NCI-H2081 treated with DMSO at 0.1 percent for 48 hours (cell line): Measurements from ENCODE around the gene SNRPF.
A peak's percentile ranks its signal among the peaks of the same experiment; 100 is the strongest.

Experiments used
- DNase-seq: peaks from one replicate; lab custom pipeline; 2025; lab: John Stamatoyannopoulos, UW

The SNRPF gene

DNA sequence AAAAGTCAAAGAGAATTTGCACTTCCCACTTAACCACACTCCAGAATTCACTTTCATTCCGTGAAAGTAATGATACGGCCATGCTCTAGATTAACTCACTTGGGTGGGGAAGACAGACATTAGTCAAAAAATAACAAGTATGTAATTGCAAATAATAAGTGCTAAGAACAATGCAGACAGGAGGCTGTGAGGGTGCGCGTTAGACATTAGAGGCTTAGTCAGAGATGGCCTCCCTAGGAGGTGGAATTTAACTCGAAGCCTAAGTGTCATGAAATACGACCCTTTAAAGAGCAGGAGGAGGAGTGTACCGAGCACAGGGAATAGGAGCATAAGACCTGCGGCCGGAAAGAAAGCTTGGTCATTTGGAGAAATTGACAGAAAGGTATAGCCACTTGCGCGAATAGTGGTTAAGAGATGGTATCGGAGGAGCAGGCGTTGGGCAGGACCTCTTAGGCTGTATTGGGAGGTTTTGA is 628 bp downstream of the SNRPF start:
- no peak for DNase-seq

DNA sequence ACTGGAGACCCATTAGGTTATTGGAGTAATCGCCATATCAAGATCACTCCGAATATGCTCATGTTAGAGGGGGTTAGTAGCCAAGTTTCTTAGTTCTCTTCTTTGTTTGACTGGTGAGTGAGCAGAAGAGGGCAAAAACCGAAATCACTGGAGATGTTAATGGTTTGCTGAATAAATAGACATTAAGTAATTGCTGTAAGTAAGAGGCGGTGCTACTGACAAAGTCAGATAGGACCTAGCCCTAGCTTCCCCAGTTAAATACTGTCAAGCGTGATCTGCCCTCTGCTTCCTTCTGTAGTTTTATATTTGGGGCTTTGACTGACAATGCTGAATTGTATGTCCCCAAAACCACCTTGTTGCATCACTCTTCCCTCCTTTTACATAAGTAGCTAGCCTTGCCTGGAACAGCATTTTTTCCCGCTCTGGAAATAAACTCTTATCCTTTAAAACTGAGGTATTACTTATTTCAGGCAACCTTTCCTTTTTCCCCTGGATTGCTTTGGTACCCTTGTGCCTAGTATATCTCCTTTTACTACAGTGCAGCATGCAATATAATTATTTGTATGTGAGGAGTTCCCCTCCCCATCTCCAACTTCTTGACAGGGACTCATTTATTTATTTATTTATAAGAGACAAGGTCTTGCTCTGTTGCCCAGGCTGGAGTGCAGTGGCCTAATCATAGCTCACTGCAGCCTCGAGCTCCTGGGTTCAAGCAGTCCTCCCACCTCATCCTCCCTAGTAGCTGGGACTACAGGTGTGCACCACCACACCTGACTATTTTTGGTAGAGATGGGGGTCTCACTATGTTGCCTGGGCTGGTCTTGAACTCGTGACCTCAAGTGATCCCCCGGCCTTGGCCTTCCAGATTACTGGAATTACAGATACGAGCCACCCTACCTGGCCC is 1.4 kb downstream of the SNRPF start:
- no peak for DNase-seq

DNA sequence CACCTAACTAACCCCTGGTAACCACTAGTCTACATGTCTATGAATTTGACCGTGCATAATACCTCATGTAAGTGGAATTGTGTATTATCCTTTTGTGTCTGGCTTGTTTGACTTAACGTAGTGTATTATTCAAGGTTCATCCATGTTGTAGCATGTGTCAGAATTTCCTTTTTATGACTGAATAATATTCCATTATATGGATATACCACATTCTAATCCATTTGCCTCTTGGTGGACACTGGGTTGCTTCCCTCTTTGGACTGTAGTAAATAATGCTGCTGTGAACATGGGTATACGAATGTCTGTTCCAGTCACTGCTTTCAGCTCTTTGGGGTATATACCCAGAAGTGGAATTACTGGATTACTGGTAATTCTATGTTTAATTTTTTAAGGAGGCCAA is 3.3 kb downstream of the SNRPF start:
- DNase-seq, result no peak

DNA sequence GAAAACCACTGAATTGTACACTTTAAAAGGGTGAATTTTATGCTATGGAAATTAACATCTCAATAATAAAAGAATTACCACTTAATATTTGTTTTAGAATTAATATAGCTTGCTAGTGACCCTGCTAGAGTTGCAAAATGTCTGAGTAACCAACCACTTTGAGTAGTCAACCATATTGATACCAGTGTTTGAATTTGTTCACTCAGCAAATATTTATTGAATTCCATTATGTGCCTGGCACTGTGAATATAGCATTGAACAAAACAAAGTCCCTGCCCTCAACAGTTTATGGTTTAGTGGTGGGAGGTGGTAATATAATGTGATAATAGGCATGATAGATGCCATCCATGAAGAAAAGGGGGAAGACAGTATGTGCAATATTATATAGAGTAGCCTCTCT is 4.6 kb downstream of the SNRPF start:
- DNase-seq, result no peak

DNA sequence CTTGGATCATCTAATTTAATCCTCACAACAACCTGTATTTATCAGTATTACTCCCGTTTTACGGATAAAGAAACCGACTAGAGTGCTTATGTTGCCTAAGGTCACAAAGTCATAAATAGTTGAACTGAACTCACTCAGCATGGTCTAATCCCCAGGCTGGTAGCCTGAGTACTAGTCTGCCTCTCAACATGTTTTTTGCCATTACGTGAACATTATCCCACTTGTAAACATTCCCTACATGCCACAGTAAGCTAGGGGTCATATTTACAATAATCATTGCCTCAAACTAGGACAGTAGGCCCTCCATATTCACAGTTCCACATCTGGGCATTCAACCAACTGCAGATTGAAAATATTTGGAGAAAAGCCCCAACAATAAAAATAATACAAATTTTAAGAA is 12.1 kb downstream of the SNRPF start:
- no peak for DNase-seq

DNA sequence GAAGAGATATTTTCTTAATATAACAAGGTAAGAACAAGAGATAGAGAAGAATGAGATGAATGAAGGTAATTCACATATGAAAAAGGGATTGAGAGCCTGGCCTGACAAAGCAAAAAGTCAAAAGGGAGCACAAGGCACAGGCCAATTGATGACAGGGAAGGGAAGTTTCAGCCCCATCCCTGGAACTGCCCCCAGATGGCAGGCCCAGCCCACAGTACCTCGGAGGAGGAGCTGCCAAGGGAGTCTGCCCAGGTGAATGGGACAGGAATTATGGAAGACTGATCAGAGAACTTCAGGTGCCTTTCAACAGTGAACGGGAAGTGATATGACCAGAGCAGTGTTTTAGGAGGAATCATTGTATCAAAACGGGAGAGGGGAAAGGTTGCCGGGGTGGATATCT is 15.7 kb downstream of the SNRPF start:
- no peak for DNase-seq

DNA sequence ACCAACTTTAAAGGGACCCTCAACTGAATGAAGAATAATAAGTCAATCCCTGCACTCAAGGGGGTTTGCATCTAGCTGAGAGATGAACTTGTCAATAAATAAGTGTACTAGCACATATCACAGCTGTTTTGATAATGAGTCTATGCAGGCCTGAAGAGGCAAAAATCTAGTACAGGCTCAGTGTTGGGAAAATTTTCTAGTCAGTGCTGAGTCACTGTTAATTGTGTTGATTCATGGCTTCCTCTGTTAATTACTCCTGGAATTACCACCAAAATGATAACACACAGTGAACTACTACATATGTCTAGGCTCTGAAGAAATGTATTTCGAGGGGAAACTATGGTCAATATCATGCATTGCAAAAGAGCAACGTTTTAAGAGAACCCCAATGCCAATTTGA is 18.9 kb downstream of the SNRPF start:
- DNase-seq, result no peak

DNA sequence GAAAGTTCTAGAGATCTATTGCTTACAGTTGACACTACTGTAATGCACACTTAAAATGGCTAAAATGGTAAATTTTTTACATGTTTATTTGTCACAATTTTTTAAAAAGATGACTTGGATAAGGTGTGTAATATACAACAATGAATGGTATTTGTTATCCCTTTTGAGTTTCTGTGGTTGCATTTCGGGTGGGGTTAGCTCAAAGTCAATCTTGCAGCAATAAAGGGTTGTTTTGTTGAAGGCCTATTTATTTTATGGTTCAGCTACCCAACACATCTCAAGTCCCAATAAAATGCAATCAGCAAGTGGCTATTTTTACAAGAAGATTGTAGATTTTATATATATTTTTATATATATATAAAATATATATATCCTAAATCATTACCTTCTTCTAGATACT is 22.1 kb downstream of the SNRPF start:
- no peak for DNase-seq

DNA sequence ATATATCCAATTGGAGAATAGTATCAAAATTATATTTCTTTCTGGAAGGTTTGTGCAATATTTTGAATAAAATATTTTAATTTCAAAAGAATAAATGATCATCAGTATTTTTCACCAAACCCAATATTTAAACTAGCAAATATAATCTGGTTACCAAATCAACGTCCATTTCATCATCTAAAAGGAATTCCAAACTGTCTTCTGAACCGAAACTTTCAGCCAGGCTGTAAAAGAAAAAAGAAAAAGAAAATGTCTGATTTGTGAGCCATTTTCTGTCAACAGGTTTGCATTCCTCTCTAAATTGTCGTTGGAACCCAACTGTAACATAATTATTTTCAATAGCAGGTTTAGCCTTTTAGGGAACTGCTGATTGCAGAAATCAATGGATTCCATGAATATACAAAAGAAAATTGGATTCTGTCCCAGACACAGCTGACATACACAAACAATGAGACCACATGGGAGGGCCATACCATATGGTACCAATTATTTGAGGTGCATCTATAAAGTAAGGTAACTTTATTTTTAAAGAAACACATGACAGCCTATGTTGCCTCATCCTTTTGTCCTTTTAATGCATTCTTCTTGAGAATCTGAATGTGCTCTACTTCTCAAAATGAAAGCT is 22.7 kb downstream of the SNRPF start:
- peak; percentile 83 for DNase-seq

DNA sequence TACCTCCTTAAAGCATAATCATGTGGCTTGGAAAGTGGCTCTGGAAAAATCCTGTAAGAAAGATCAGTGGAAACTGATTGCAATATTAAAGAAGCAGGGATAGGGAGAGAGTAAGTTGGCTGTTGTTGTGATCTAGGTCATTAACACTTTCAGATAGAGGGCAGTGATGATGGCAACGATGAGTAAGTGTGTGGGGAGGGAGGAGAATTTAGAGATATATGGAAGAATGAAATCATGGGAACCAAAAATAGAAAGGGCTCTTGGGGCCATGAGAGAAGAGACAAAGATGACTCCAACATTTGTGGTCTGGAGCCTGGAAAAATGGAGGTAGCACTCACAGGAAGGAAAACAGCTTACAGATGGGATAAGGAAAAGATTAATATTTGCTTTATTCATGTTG is 23.3 kb downstream of the SNRPF start:
- DNase-seq, result no peak

DNA sequence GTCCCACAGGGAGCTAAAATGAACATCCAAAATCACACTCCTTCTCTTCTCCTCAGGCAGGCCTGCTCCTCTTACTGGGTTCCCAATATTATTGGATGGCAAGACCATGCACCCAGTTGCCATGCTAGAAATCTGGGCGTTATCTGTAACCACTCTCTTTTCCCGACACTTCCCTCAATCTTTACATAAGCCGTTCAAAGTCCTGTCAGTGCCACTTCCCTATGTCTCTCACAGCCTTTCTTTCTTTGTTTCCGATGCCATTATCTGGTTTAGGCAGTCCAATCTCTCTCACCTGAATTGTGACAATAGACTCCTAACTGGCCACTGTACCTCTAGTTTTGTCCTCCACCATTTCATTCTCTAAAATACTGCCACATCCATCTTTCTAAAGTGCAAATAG is 24.1 kb downstream of the SNRPF start:
- DNase-seq, result no peak

DNA sequence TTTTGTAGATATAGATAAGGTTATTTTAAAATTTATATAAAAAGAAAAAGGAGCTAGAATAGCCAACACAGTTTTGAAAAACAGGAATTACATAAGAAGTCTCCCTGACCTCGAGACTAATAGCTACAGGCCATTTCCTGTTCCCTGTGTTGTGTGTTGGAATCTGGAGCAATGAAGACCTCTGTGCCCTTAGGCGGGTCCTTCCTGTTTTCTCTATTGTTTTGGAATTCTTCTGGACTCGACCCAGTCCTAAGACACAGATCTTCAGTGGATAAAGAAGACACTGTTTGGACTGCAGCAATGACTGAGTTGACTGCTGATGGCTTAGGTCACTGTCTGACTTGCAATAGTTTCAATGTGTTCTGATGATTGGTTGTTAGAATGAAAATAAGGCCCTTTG is 26.2 kb downstream of the SNRPF start:
- no peak for DNase-seq

DNA sequence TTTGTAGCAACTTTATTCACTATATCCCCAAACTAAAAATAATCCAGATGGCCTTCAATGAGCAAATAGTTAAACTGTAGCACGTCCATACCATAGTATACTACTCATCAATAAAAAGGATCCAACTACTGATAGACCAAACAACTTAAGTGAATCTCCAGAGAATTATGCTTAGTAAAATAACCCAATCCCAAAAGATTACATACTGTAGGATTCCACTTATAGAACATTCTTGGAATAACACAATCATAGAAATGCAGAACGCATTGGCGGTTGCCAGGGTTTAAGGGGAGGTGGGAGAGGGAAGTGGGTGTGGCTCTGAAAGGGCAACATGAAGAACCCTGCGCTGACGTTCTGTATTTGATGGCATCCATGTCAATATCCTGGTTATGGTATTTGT is 28.6 kb downstream of the SNRPF start:
- no peak for DNase-seq

DNA sequence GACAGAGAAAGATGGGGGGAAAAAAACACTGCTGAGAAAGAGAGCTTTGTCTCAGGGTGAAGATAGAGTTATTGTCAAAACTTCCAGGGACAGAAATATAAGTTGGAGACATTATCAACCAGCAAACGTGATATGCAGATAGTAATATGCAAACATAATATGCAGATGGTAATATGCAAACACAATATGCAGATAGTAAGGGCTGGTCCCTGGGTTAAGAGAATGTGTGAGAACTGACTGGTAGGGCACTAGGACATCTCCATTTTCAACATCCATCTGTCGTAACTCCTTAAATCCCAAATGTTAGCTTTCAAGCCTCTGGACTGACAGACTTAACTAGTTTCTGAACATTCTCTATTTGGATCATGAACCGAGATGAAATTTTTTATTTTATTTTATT is 32.2 kb downstream of the SNRPF start:
- DNase-seq, result no peak

DNA sequence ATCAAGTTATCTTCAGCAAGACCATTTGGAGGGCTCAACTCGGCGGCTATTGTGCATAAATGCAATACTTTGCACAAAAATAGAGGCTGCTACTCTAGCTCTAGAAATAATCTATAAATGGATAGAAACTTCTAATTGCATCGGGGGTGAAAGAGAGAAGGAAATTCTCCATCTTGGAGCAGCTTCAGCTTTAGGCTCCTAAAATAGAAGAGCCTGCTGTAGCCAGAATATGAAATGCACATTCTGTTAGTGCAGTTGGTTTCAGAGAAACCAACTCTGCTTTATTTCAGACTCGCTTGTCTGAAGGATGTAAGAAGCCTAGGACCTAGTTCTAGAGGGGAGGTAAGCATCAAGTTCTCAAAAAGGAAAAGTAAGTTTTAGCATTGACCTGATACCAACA is 38.1 kb downstream of the SNRPF start:
- DNase-seq, result no peak

DNA sequence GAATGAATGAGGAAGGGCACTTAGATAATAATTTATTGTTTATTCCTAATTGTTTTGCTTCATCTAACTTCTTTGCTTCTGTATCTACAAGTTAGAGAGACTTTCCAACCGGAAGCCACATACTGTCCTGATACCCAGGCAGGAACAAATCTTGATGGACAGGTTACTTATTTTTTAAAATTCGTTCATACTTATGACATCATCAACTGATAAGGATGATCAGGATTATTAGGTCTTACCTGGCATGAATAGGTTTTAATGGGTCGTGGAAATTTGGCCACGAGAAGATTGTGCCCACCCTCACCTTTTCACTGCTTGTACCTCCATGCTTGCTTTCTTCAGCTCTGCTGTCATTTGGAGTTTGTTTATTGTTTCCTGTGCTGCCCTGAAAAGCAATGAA is 39.3 kb downstream of the SNRPF start:
- no peak for DNase-seq

DNA sequence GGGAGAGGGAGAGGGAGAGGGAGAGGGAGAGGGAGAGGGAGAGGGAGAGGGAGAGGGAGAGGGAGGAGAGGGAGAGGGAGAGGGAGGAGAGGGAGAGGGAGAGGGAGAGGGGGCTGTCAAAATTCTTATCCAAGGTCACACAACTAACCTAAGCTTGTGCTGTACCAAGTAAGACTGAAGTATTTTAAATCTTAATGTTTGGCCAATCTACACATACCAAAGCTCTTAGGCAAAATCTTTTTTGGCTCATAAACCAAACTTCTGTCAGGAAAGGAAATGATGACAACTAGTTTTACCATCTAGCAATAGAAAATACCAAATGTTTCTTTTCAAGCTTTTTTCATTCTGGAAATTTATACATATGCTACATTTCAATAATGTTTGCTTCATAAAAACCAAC is 49.8 kb downstream of the SNRPF start:
- DNase-seq, result no peak

DNA sequence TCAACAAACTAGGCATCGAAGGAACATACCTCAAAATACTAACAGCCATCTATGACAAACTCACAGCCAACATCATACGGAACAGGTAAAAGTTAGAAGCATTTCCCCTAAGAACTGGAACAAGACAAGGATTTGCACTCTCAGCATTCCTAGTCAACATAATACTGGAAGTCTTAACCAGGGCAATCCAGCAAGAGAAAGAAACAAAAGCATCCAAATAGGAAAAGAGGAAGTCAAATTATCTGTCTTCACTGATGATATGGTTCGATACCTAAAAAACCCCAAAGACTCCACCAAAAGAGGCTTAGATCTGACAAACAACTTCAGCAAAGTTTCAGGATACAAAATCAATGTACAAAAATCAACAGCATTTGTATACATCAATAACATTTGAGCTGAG is 51.1 kb downstream of the SNRPF start:
- DNase-seq, result no peak
